Measurements from ENCODE around the gene RASA3.

RASA3 gene

GRCh38 chr13:114042066-114042815, 90.2 kb downstream of the RASA3 start:
- no peak for DNase-seq (ENCODE audit: low read depth)
- TF ChIP-seq CTCF (IDR thresholded peaks at IDR 0.05; ENCODE audit: insufficient read depth, low read depth, low read length, missing control alignments): no peak

GRCh38 chr13:114041493-114041892, 90.9 kb downstream of the RASA3 start:
- no peak for TF ChIP-seq CTCF (IDR thresholded peaks at IDR 0.05; ENCODE audit: insufficient read depth, low read depth, low read length, missing control alignments)
- DNase-seq (ENCODE audit: low read depth): no peak
- no peak overlapping the region for H3K4me3 ChIP-seq (ENCODE audit: low read length)

More at GRCh38 chr13:114042066-114042815, 90.2 kb downstream of the RASA3 start:
- no peak overlapping the region for H3K4me3 ChIP-seq (ENCODE audit: low read length)

- DNase-seq (ENCODE audit: low read depth): no peak
- no peak for TF ChIP-seq CTCF (IDR thresholded peaks at IDR 0.05; ENCODE audit: insufficient read depth, low read depth, low read length, missing control alignments)
- H3K4me3 ChIP-seq (ENCODE audit: low read length): no peak overlapping the region
These were observed 92.8 kb downstream of the RASA3 start for GRCh38 chr13:114039471-114040141.

- H3K4me3 ChIP-seq (ENCODE audit: low read length): no peak overlapping the region
- no peak for DNase-seq (ENCODE audit: low read depth)
These were observed 93.5 kb downstream of the RASA3 start for GRCh38 chr13:114038900-114039299.

GRCh38 chr13:114038211-114038613, 94.2 kb downstream of the RASA3 start:
- TF ChIP-seq CTCF (IDR thresholded peaks at IDR 0.05; ENCODE audit: insufficient read depth, low read depth, low read length, missing control alignments): no peak
- H3K4me3 ChIP-seq (ENCODE audit: low read length): no peak overlapping the region
- DNase-seq (ENCODE audit: low read depth): no peak

More at GRCh38 chr13:114038900-114039299, 93.5 kb downstream of the RASA3 start:
- TF ChIP-seq CTCF (IDR thresholded peaks at IDR 0.05; ENCODE audit: insufficient read depth, low read depth, low read length, missing control alignments): no peak

GRCh38 chr13:114037674-114038073, 94.7 kb downstream of the RASA3 start:
- no peak for DNase-seq (ENCODE audit: low read depth)
- TF ChIP-seq CTCF (IDR thresholded peaks at IDR 0.05; ENCODE audit: insufficient read depth, low read depth, low read length, missing control alignments): no peak
- H3K4me3 ChIP-seq (ENCODE audit: low read length): no peak overlapping the region

Data from epithelial cell of esophagus (primary cell).